Raji (cell line): ENCODE results near the gene MYL1.

Experiments used
- POLR2A ChIP-seq: IDR thresholded peaks from 2 replicates; pipeline ENCODE4 v1.6.1; 2011; ENCODE audit warnings: low read depth, low read length, control low read depth; ENCODE audit not compliant: insufficient read depth

The MYL1 gene

DNA sequence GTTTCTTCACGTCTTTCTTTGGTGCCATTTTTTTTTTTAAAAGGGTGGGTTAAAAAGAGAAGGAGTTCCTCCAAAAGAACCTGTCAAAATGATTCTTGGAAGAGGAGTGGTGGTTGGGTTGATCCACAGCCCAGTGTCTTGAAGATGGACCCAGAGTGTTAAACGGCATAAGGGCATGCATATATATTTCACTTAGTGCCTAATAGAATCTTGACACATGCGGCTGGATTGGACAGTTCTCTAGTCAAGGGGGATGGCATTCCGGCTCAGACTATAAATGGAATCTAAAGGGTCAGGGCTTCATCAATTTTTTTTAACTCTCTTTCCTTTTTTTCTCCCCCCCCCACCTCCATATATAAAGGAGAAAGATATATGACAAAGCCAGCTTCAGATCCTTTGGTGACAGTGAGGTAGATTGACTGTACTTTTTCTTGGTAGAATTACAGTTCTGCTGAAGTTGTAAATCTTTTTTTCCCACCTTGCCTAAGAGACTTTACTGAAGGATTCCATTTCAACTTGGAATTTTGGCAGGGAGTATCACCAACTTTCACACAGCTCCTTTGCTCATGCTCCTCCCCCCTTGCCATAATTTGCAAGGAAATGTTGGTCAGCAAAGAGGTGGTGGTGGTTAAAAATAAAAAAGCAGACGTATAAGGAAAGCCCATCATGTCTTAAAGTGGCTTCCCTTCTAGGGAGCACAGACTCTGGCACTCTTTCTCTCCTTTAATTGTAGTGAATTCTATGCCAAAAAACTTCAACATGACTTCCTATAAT lies at the start of gene MYL1:
Gene MYL1, minus strand, starts transcription at position 160 of the 774 bp plus-strand sequence. Its CDS starts 132 bp downstream, at position 28.
- TF ChIP-seq POLR2A = no peak

- TF ChIP-seq POLR2A = no peak
These were observed 48.9 kb upstream of the MYL1 start for GRCh38 chr2:210363876-210364275.

- TF ChIP-seq POLR2A = no peak
These were observed 48.3 kb upstream of the MYL1 start for GRCh38 chr2:210363261-210363660.

- TF ChIP-seq POLR2A = no peak
These were observed 45.4 kb upstream of the MYL1 start for GRCh38 chr2:210360412-210360811.

DNA sequence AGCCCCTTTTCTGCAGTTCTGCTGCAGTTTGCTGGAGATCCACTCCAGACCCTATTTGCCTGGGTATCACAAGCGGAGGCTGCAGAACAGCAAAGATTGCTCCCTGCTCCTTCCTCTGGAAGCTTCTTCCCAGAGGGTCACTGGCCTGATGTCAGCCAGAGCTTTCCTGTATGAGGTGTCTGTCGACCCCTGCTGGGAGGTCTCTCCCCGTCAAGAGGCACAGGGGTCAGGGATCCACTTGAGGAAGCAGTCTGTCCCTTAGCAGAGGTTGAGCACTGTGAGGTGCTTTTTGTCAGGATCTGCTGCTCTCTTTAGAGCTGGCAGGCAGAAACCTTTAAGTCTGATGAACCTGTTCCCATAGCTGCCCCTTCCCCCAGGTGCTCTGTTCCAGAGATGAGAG lies 42.0 kb upstream of the MYL1 start:
- TF ChIP-seq POLR2A = no peak

GRCh38 chr2:210337159-210337558 lies 22.2 kb upstream of the MYL1 start:
- no peak for TF ChIP-seq POLR2A

- TF ChIP-seq POLR2A = no peak
These were observed 9.9 kb upstream of the MYL1 start for GRCh38 chr2:210324906-210325305.

- no peak for TF ChIP-seq POLR2A
These were observed 9.5 kb upstream of the MYL1 start for GRCh38 chr2:210324458-210324857.

DNA sequence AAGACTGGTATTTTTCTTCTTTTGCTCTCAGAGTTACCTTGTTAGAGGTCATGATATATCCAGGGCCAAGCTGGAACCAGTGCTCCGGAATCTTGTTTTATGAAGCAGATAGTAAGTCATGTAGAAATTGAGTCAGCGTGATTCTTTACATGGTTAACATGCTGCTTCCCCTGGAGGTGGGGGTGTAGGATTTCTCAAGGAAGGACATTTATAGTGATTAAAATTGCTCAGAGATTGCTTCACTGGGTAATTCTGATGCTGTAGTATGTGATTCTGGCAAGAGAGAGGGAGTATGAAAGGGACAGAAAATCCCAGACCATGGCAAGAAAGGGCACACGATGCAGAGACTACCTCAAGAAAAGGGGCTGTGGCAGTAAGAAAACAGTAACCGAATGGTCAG lies 8.0 kb upstream of the MYL1 start:
- no peak for TF ChIP-seq POLR2A

DNA sequence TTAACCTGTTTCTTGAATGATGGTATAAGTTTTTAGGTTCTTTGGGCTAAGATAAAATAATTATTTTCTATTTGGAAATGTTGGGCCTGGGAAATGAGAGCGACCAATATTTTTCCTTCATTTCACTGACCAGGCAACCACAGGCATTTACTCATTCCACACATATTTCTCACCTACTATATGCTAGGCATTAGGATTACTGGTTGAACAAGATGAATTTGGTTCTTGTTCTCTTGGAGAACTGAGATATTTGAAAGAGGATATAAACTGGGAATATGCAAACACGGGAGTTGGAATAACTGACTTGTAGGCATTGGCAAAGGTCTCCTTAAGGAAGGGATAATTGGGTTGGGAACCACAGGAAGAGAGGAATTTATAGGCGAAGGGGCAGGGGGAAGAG lies 3.9 kb upstream of the MYL1 start:
- TF ChIP-seq POLR2A = no peak

DNA sequence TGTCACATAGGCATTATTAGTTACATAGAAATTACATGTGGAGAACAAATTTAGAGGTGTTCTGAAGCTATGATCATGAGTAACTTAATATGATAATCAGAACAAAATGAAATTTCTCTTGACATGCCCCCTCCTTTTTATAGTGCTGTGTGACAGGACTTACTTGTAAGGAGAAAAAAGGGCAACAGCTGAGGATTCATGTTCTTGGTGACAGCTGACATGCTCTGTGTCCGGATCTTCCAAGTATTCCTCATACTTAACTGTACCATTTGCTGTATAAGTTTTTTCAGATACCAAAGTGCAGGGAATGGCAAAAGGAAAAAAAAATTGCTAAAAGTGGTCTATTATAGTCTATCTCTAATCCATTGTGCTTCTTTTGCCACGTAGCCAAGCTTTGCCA lies 3.5 kb upstream of the MYL1 start:
- TF ChIP-seq POLR2A = no peak

- no peak for TF ChIP-seq POLR2A
These were observed 4.4 kb downstream of the MYL1 start for GRCh38 chr2:210310550-210310949.

DNA sequence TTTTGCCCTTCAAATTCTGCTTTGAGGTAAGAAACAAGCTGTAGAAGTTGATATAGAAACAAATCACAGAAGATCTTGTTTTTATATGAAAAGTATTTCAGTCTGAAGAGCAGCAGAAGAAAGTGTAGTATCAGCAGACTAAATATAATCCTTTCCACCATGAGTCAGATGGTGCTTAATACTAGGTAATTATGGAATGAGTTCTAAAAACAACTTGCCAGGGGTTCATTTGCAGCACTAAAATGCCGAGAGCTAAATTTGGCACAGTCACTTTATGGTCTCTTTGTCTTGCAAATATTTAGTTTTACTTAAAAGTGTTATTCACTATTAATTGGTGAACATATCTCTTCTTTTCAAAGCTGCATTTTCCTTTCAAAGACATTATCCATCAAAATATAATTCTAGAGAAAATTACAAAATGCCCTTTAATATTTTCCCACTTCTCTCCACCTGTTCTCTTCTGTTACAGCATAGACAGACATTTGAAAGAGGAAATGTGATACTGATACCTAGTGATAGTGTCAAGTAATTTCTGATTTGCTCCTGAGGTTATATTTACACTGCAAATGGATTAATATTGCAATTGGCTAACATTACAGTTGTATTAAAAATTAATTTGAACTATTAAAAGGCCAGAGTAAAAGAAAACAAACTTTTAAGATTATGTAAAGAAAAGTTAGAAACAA lies 5.3 kb downstream of the MYL1 start:
- no peak for TF ChIP-seq POLR2A

GRCh38 chr2:210303498-210303897 lies 11.5 kb downstream of the MYL1 start:
- no peak for TF ChIP-seq POLR2A

- TF ChIP-seq POLR2A = no peak
These were observed 12.6 kb downstream of the MYL1 start for GRCh38 chr2:210302326-210302725.

DNA sequence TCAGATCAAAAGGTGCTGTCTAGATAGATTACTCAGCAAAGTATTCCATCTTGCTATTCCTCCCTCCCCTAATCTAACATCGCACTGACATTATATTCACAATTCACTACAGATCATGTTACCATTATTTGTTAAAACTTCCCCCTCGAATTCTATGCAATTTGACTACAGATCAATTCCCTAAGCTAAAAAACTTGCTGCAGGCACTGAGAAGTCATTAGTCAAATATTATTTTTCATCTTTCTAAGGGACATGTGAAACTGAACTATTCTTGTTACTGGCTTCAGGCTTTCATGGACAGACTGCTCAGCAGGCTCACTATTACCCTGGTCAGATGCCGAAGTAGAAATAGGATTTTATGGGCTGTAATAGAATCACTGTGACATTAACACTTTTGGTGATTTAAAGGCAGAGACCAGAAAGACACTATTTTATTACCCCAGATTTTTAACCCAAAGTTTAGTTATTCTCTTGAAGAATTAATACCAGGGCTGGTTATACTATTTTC lies 15.1 kb downstream of the MYL1 start:
- no peak for TF ChIP-seq POLR2A
